NOMO-1 (cell line): ENCODE measurements around the gene CD9.

ENCODE experiments used
- DNase-seq, 2 experiments: peaks; one replicate each; lab custom pipeline; 2025; ENCODE audit not compliant: unreplicated experiment in 2 of 2; lab: John Stamatoyannopoulos, UW

CD9 gene

GRCh38 chr12:6235906-6236640, 35.9 kb downstream of the CD9 start:
- DNase-seq, result no peak

GRCh38 chr12:6236641-6236940, 36.4 kb downstream of the CD9 start:
- DNase-seq, result no peak

- DNase-seq, result no peak
Measured at GRCh38 chr12:6237830-6238229, 37.6 kb downstream of the CD9 start.

- DNase-seq, result no peak
Measured at GRCh38 chr12:6238875-6239274, 38.7 kb downstream of the CD9 start.

- no peak for DNase-seq
Measured at GRCh38 chr12:6241495-6241894, 41.3 kb downstream of the CD9 start.

GRCh38 chr12:6249580-6249979, 49.4 kb downstream of the CD9 start:
- no peak for DNase-seq

GRCh38 chr12:6250343-6250742, 50.1 kb downstream of the CD9 start:
- no peak for DNase-seq

GRCh38 chr12:6253278-6253677, 53.1 kb downstream of the CD9 start:
- DNase-seq, result no peak

GRCh38 chr12:6254491-6254890, 54.3 kb downstream of the CD9 start:
- no peak for DNase-seq

- no peak for DNase-seq
Measured at GRCh38 chr12:6257007-6257406, 56.8 kb downstream of the CD9 start.

- no peak for DNase-seq
Measured at GRCh38 chr12:6262211-6262610, 62.0 kb downstream of the CD9 start.

- DNase-seq, result no peak
Measured at GRCh38 chr12:6262623-6263022, 62.4 kb downstream of the CD9 start.

- no peak for DNase-seq
Measured at GRCh38 chr12:6263931-6264330, 63.7 kb downstream of the CD9 start.

GRCh38 chr12:6264402-6265037, 64.3 kb downstream of the CD9 start:
- DNase-seq, result no peak

- no peak for DNase-seq
Measured at GRCh38 chr12:6265038-6265405, 64.8 kb downstream of the CD9 start.

- no peak for DNase-seq
Measured at GRCh38 chr12:6266541-6266966, 66.4 kb downstream of the CD9 start.

GRCh38 chr12:6266971-6267721, 66.9 kb downstream of the CD9 start:
- DNase-seq, result no peak

GRCh38 chr12:6268484-6269157, 68.4 kb downstream of the CD9 start:
- DNase-seq, result no peak

GRCh38 chr12:6269986-6270385, 69.8 kb downstream of the CD9 start:
- no peak for DNase-seq

GRCh38 chr12:6271281-6271680, 71.1 kb downstream of the CD9 start:
- DNase-seq, result no peak
